ENCODE results near the gene FRAS1.

FRAS1 gene

DNA sequence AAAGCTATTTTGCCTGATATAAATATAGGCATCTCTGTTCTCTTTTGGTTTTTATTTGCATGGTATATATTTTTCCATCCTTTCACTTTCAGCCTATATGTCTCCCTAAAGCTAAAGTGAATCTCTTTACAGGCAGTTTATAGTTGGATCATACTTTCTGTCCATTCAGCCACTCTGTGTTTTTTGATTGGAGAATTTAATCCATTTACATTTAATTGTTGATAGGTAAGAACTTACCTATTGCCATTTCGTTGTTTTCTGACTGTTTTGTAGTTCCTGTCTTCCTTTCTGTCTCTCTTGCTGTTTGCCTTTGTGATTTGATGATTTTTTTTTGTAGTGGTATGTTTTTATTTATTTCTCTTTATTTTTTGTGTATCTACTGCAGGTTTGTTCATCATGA, 338.5 kb downstream of the FRAS1 start:
- DNase-seq (ENCODE audit: extremely low spot score, insufficient read length, low read depth) = no peak
- FAIRE-seq = no peak

DNA sequence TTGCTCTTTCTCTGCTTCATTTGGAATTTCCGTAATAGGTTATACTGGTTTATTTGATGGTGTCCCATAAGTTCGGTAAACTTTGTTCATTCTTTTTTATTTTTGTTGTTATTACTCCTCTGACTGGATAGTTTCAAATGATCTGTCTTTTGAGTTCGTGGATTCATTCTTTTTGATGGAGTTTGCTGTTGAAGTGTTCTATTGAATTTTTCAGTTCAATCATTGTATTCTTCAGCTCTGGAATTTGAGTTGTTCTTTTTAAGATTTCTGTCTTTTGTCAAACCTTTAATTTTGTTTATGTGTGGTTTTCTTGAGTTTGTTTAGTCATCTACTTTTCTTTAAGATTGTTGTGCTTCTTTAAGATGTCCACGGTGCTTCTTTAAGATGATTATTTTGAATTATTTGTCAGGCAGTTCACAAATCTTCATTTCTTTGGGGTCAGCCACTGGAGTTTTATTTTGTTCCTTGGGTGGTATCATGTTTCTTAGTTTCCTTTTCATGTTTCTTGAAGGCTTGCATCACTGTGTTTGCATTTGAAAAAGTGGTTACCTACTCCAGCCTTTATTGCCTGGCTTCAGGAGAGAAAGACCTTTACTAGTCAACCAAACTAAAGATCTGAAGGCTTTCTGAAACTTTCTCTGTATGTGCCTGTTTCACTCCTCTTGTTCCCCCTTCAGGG, 339.6 kb downstream of the FRAS1 start:
- peak; percentile 39 for FAIRE-seq
- no peak for DNase-seq (ENCODE audit: extremely low spot score, insufficient read length, low read depth)

DNA sequence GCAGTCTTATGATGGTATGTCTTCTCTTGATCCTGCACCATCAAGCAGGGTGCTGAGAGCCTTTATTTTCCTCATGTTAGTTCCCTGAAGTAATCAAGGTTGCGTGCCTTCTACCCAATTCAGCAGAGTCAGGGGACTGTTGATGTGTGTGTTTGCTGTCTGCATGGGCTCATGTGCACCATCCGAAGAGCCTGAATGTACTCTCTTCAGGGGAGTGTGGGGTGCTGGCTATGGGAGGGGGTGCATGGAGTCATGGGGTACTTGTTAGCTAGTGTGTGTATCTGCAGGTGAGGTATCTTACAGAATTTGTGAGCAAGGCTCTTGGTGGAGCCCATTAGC, 340.1 kb downstream of the FRAS1 start:
- no peak for FAIRE-seq
- no peak for DNase-seq (ENCODE audit: extremely low spot score, insufficient read length, low read depth)

DNA sequence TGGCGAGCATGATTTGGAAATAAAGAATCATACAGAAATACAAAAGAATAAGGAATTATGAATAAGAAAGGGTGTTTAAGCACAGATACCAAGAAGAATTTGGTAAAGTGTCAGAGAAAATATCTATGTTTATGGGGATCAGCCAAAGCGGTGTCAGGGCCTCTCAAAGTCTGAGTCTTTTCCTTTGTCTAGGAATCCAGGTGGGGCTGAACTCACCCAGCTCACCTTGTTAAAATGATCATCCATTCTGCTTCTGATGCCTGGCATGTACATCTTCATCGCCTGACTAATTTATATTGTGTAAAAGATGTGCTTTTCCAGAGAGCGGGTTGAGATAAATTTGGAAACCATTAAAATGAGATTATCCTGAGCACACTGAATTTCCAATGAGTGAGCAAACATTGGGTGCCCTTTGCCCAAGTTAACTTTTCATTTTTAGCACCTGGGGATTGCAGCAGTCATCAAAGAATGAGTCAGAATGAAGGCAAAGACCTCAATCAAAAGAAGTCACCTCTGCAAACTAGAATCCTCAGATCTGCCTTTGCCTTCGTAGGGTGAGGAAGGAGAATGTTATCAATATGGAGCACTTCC, 352.6 kb downstream of the FRAS1 start:
- FAIRE-seq (no peak), DNase-seq (ENCODE audit: extremely low spot score, insufficient read length, low read depth) (no peak)

DNA sequence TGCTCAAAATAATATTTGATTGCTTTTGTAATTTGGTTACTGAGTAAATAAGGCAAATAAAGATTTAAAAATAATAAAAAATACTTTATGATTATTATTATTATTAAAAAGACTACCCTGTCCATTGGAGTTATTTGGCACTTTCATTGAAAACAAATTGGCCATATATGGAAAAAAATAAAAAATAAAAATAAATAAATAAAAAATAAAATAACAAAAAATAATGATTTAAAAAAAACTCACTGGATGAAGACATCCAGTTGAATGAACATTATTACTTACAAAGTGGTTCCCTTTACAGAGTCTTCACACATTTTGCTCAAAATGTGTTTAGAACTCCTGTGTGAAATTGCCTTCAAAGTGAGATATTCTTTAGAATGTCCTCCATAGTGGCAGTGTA, 353.1 kb downstream of the FRAS1 start:
- DNase-seq (ENCODE audit: extremely low spot score, insufficient read length, low read depth) = no peak

DNA sequence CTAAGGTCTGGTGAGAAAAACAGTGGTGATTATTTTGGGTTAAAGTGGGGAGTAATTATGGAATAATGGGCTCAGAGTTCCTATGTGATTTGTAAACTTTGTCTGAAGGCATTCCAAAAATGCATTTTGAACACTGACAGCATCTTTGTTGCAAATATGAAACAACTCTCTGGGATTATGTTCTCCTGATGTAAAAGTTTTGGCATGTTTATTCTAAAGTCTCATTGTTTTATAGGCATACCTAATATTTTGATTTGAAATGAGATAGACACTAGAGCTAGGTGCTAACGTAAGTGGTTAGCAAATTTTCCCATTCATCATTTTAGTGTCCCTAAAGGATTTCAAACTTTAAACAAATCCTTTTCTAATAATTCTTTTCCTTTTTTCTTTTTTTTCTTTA, 353.6 kb downstream of the FRAS1 start:
- FAIRE-seq = no peak
- no peak for DNase-seq (ENCODE audit: extremely low spot score, insufficient read length, low read depth)

More for the DNA sequence above, 353.1 kb downstream of the FRAS1 start:
- FAIRE-seq = no peak

DNA sequence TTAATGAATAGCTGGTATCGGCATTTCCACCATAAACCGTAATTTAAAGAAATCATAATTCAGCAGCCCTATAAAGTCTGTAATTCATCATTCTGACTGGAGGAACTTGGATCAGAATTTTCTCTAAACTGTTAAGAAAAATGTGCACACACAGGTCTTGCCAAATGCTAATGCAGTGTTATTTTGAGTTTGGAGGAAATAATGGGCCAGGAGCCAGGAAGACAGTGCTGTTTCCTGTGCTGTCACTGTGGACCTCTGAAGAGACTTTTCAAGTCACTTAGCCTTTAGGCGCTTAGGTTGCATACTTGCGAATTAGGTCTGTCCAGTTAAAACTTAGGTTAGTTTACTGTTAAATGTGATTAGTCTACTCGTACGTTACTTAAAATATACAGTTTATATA, 357.0 kb downstream of the FRAS1 start:
- no peak for DNase-seq (ENCODE audit: extremely low spot score, insufficient read length, low read depth)
- FAIRE-seq = no peak

DNA sequence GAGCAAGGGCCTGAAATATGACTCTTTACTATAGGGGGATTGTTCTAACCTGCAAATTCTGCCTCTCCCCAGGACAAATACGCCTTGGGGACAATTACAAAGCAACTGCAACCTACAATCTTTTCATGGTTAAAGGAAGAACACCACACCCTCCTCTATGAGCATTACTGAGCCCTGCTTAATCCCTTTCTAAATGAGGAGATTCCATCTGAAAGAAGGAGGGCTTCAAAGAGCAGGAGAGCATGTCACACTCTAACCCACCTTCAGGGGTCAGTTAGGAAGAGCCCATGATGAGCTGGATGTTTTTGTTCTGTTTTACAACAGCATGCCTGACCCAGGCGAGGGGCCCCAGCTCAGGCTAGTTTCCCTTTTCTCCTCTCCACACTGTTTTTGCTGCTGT, 360.5 kb downstream of the FRAS1 start:
- no peak for FAIRE-seq
- no peak for DNase-seq (ENCODE audit: extremely low spot score, insufficient read length, low read depth)

DNA sequence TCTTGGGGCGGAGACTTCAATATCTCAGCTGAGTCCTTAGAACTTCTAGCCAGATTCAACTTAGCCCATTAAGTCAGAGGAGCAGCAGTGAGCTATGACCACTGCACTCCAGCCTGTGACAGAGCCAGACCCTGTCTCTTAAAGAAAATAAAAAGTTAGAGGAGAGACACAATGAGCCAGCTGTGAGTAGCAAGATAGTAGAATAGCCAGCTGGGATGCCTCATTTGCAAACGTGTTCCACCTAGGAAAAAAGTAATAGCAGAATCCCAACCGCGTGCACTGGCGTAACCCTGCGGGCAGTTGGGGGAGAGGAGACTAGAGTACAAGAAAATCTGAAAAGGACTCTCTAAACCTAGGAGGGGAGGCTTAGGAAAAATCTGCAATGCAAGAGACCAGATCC, 361.3 kb downstream of the FRAS1 start:
- no peak for FAIRE-seq
- no peak for DNase-seq (ENCODE audit: extremely low spot score, insufficient read length, low read depth)

DNA sequence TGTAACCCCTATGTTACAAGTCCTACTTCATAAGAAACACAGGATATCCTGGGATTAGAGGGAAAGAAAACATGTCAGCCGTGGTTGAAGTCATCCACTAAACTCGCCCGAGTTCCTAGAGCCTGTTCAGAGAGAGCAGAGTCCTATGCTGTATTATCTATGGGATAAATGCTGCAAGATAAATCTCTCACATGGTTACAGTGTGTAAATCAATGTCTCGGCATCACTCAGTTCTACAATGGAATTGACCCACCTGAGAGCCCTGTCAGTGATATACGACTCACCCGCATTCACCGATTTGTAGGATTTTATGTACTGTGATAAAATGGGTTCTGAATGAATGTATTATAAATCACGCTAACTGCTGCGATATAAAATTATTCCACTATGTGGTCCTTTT, 366.7 kb downstream of the FRAS1 start:
- no peak for FAIRE-seq
- no peak for DNase-seq (ENCODE audit: extremely low spot score, insufficient read length, low read depth)

DNA sequence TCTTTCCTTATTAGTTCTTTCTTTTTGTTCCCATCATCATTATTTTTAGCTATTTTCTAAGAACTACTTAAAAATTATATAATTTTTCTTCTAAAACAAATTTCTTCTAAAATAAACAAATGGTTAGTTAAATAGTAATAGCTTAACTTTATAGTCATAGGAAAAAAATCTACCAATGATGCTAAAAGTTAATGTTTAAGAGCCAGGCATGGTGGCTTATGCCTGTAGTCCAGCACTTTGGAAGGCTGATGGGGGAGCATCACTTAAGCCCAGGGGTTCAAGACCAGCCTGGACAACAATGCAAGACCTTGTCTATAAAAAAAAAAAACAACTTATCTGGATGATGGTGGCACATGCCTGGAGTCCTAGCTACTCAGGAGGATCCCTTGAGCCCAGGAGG, 367.3 kb downstream of the FRAS1 start:
- FAIRE-seq = no peak
- DNase-seq (ENCODE audit: extremely low spot score, insufficient read length, low read depth) = no peak

DNA sequence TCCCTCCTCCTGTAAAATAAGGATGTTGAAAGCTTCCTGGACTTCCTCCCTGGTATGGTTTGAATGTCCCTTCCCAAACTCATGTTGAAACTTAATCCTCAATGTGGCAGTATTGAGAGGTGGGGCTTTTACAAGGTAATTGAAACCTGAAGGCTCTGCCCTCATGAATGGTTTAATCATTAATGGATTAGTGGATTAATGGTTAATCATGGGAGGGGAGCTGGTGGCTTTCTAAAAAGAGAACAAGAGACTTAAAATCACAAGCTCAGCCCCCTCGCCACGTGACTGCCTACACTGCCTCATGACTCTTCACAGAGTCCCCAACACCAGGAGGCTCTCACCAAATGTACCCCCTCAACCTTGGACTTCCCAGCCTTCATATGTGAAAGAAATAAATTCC, 369.8 kb downstream of the FRAS1 start:
- no peak for FAIRE-seq

DNA sequence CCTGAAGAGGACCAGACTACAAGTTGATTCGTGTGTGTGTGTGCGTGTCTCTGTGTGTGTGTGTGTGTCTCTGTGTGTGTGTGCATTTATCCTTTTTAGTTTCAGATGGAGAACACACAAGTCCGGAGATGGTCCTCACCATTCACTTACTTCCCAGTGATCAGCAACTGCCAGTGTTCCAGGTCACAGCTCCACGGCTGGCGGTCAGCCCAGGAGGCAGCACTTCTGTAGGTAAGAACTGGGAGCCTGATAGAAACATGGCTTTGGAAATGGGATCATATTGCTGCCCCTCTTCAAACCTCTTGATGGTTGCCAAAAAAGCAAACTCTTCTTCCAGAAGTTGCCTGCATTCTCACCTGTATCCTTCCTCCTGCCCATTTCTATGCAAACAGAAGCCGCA, 371.9 kb downstream of the FRAS1 start:
- FAIRE-seq (no peak), DNase-seq (ENCODE audit: extremely low spot score, insufficient read length, low read depth) (no peak)

More for the DNA sequence above, 369.8 kb downstream of the FRAS1 start:
- no peak for DNase-seq (ENCODE audit: extremely low spot score, insufficient read length, low read depth)

DNA sequence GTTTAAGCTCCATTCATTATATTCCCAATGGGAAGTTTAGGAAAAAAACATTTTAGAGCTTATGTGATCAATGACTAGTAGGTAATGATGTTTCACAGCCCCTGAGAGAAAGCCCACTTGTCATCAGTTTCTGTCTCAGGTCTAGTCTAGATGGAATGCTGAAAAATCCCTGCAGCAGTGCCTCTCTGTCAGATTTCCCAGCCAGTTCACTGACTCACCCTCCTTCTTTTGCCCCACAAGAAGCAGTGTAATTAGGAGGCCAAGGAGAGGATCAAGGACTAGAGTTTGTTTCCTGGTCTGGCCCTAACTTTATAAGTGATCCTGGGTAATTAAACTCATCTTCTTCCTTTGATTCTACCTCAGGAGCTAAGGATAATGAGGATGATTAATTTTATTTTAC, 375.8 kb downstream of the FRAS1 start:
- no peak for FAIRE-seq
- DNase-seq (ENCODE audit: extremely low spot score, insufficient read length, low read depth) = no peak

DNA sequence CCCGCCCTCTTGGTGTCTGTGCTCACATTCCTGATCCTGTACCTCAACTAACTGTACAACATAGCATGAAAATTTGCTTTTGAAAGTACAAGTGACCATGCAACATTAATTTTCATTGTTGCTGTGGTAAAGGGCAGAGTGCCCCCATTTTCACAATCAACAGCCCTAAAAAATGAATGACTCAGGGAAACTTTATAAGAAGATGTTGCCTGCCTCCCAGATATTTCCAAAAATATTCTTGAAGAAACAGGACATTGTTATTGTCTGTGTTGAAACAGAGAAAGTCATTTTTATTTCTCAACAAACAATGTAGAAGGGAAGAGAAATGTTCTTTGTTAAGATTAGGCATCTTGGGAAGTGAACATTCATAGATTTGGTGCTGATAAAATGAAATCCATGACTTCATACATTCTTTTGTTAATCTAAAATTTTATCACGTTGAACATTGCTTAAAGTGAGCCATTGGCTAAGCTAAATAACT, 380.5 kb downstream of the FRAS1 start:
- DNase-seq (ENCODE audit: extremely low spot score, insufficient read length, low read depth) (no peak), FAIRE-seq (no peak)

DNA sequence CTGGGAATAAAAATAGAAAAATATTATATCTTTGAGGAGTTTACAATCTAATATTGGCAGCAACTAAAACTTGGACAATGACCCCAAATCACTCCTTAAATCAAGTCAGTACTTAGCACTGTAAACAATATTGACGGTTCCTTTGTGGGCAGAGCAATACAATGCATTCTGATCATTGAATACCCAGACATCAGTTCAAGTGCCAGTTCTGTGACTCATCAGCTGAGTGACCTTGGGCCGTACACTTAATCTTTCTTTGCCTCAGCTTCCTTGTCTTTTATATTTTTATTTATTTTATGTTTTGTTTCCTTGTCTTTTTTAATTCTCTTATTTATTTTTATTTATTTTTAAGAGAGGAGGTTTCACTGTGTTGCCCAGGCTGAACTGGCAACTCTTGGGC, 382.2 kb downstream of the FRAS1 start:
- DNase-seq (ENCODE audit: extremely low spot score, insufficient read length, low read depth) (no peak), FAIRE-seq (no peak)

DNA sequence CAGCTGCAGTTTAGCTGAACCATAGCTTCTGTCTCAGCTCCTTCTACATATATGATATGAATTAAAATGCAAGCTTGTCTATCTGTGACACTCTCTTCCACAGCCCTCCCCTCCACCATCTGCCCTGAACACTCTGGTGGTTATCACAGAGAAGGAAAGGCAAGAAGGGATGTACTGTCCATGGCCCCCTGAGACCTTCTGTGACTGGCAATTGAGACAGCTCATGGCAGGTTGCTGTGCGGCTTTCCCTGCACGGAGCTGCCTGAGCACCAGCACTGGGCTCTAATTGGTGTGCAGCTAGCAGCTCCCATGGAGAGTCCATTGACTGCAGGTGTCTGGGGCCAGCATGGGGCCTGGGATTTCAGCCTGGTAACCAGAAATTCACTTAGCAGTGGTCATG, 384.6 kb downstream of the FRAS1 start:
- FAIRE-seq (no peak), DNase-seq (ENCODE audit: extremely low spot score, insufficient read length, low read depth) (no peak)

DNA sequence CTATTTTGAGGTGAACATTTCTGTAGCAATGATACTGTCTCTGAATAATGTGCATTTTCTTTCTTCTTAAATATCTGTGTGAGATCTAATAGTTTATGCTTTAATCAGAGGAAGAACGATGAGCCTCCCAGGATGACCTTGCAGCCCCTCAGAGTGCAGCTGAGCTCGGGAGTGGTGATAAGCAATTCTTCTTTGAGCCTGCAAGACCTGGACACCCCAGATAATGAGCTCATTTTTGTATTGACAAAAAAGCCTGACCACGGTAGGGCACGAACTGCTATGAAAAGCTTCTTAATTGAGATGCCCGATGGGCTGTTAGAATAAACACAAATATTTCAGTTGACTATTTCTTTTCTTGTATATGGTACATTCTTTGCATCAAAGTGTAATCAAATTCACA, 389.5 kb downstream of the FRAS1 start:
- no peak for DNase-seq (ENCODE audit: extremely low spot score, insufficient read length, low read depth)
- FAIRE-seq = no peak

DNA sequence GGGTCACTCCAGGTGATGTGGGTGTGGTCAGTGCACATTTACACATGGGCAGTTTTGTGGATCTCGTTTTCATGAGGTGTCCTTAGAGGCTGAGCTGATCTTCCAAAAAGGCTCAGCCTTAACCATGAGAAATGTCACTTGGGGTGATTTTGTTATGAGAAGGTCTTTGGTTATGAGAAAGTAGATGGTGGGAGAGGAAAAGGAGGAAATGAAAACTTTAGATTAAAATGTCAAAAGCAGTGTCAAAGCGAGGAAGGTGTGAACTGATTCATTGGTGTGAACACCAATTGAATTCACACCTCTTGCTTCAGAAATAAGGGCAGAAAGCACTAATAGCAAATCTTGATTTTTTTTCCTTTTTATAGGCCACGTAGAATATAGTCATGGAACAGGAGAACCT, 394.3 kb downstream of the FRAS1 start:
- FAIRE-seq (peak; percentile 9), DNase-seq (ENCODE audit: extremely low spot score, insufficient read length, low read depth) (no peak)

DNA sequence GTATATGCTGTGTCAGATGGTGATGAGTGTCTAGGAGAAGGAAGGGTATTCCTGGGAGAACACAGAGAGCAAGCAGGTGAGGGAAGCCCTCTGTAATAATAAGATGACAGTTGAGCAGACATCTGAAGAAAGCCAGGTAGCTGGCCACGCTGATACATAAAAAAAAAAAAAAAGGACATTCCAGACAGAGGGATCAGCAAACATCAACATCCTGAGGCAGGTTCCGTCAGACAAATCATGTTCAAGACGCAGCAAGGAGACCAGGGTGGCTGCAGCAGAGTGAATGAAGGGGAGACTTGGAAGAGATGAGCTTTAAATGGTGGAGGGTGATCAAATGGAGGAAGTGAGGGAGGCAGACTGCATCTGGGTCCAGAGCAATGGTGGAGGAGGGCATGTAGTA, 396.9 kb downstream of the FRAS1 start:
- DNase-seq (ENCODE audit: extremely low spot score, insufficient read length, low read depth) = no peak
- no peak for FAIRE-seq

DNA sequence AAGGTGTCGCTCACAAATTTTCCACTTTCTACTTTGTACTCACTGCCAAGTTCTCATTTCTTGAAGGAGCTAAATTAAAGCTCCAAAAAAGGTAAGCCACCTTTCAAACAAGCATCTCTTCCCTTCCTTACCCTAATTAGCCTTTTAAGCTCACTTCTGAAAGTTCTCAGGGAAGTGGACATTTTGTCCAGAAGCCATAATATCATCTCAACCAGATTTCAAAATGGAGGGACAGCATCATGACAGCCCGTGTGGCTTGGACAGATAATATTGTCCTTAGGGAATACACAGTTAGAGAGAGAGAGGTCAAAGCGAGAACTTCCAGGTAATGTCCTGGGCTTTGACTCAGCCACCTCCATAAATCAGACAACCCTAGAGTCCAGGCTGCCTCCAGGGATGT, 400.6 kb downstream of the FRAS1 start:
- no peak for DNase-seq (ENCODE audit: extremely low spot score, insufficient read length, low read depth)
- FAIRE-seq = no peak

DNA sequence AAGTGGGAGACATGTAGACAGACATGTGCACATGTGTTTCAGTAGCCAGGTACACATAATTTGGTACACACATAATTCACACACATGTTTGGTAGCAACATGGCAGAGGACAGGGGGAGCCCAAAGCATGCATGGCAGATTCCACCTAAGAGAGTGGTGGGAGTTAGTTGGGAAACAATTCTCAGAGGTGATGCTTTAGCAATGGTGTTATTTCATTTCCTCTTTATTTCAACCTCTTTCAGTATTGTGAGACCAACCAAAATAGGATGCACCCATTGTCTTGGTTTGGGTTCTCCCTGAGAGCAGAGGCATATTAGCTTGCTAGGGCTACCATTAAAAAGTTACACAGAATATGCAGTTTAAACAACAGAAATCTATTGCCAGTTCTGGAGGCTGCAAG, 402.2 kb downstream of the FRAS1 start:
- DNase-seq (ENCODE audit: extremely low spot score, insufficient read length, low read depth) = no peak
- FAIRE-seq = no peak
